ENCODE measurements around the gene VAV1. TPM values are rescaled to one million over a fixed set of nuclear protein-coding genes. Genes with fewer than 3 reads are reported as not detected.

VAV1 gene
- total RNA-seq, 2 experiments from 2014 or later = 73.4 to 90.8 TPM

- no peaks in the 10 kb centered on the region for H3K27me3 Mint-ChIP-seq
- ChIA-PET CTCF (interaction anchor here (1.2 kb wide), 1 partner anchor 9 kb away, joined by 3 read pairs; no protein-coding TSS in a partner anchor), POLR2A (no interaction called here)
- H3K9me3 Mint-ChIP-seq (ENCODE audit: low read depth) = peaks cover 4% of the 10 kb centered on the region
- ATAC-seq (no peak), DNase-seq (no peak)
- peaks cover 9% of the 10 kb centered on the region for H3K4me1 Mint-ChIP-seq
- no peak overlapping the region for H3K4me3 Mint-ChIP-seq
- intact Hi-C loops (cut with DNase I, micrococcal nuclease) = no loop called here
- H3K27ac Mint-ChIP-seq = no peak overlapping the region
- no peaks in the 10 kb centered on the region for H3K36me3 Mint-ChIP-seq (ENCODE audit: low read depth)
These were observed 104.2 kb downstream of the VAV1 start for GRCh38 chr19:6876748-6877147.

- Mint-ChIP-seq H3K27ac (no peak overlapping the region), H3K4me3 (no peak overlapping the region), H3K4me1 (peaks cover 9% of the 10 kb centered on the region), H3K27me3 (no peaks in the 10 kb centered on the region), H3K36me3 (ENCODE audit: low read depth) (no peaks in the 10 kb centered on the region), H3K9me3 (ENCODE audit: low read depth) (no peaks in the 10 kb centered on the region)
- ChIA-PET POLR2A (no interaction called here), CTCF (no interaction called here)
- no peak for DNase-seq
- no peak for ATAC-seq
- intact Hi-C loops (cut with DNase I, micrococcal nuclease) = no loop called here
These were observed 105.3 kb downstream of the VAV1 start for GRCh38 chr19:6877766-6878165.

- DNase-seq (no peak), ATAC-seq (no peak)
- no peaks in the 10 kb centered on the region for H3K27me3 Mint-ChIP-seq
- H3K9me3 Mint-ChIP-seq (ENCODE audit: low read depth) = peaks cover 17% of the 10 kb centered on the region
- POLR2A ChIA-PET = no interaction called here
- no peak overlapping the region for H3K27ac Mint-ChIP-seq
- peaks cover 46% of the 10 kb centered on the region for H3K4me1 Mint-ChIP-seq
- no peak overlapping the region for H3K4me3 Mint-ChIP-seq
- CTCF ChIA-PET = interaction anchor here (0.6 kb wide), 1 partner anchor 469 kb away, joined by 3 read pairs; no protein-coding TSS in a partner anchor
- H3K36me3 Mint-ChIP-seq (ENCODE audit: low read depth) = peaks cover 18% of the 10 kb centered on the region
- intact Hi-C loops (cut with DNase I, micrococcal nuclease) = no loop called here
These were observed 113.9 kb downstream of the VAV1 start for GRCh38 chr19:6886277-6886897.

- Mint-ChIP-seq H3K4me3 (no peak within 1 kb of the TSS), H3K27ac (peak within 1 kb of the TSS; percentile 56), H3K36me3 (ENCODE audit: low read depth) (peaks cover 27% of the 10 kb centered on the region), H3K27me3 (no peaks in the 10 kb centered on the region), H3K9me3 (ENCODE audit: low read depth) (peaks cover 23% of the 10 kb centered on the region), H3K4me1 (peaks cover 55% of the 10 kb centered on the region)
- ChIA-PET CTCF (interaction anchor here (0.6 kb wide), 1 partner anchor 510 kb away, joined by 3 read pairs; no protein-coding TSS in a partner anchor), POLR2A (no interaction called here)
- intact Hi-C loops (cut with DNase I, micrococcal nuclease) = no loop called here
- peak; percentile 69 for ATAC-seq
- DNase-seq = peak; percentile 70
These were observed 114.8 kb downstream of the VAV1 start, which contains the start of gene ADGRE1 for GRCh38 chr19:6887316-6887715. Gene ADGRE1, plus strand, starts transcription at chr19:6887579. Its CDS starts 30 bp downstream, at chr19:6887609.

GRCh38 chr19:6888967-6889366 is 116.5 kb downstream of the VAV1 start:
- no peak for DNase-seq
- H3K4me1 Mint-ChIP-seq = peaks cover 69% of the 10 kb centered on the region
- POLR2A ChIA-PET = no interaction called here
- H3K9me3 Mint-ChIP-seq (ENCODE audit: low read depth) = peaks cover 36% of the 10 kb centered on the region
- H3K4me3 Mint-ChIP-seq = no peak overlapping the region
- no peak for ATAC-seq
- CTCF ChIA-PET = interaction anchor here (0.6 to 2.0 kb wide), 2 partner anchors 25 to 465 kb away, joined by 5 to 7 read pairs; no protein-coding TSS in a partner anchor
- intact Hi-C loops (cut with DNase I, micrococcal nuclease) = no loop called here
- H3K36me3 Mint-ChIP-seq (ENCODE audit: low read depth) = peaks cover 37% of the 10 kb centered on the region
- peak overlapping the region; percentile 3 for H3K27ac Mint-ChIP-seq
- H3K27me3 Mint-ChIP-seq = no peaks in the 10 kb centered on the region

- H3K4me1 Mint-ChIP-seq = peaks cover 77% of the 10 kb centered on the region
- no peak overlapping the region for H3K4me3 Mint-ChIP-seq
- peaks cover 50% of the 10 kb centered on the region for H3K9me3 Mint-ChIP-seq (ENCODE audit: low read depth)
These were observed 117.9 kb downstream of the VAV1 start for GRCh38 chr19:6890401-6890913.

GRCh38 chr19:6890938-6891337 is 118.4 kb downstream of the VAV1 start:
- ChIA-PET CTCF (interaction anchor here (0.6 to 2.0 kb wide), 8 partner anchors 12 to 1230 kb away, joined by 3 to 7 read pairs (median 4); partner anchors contain the start of gene GPR108), POLR2A (interaction anchor here (0.6 to 0.7 kb wide), 3 partner anchors 413 to 1094 kb away, joined by 3 to 6 read pairs (median 4); no protein-coding TSS in a partner anchor)
- intact Hi-C loops (cut with DNase I, micrococcal nuclease) = loop anchor here in 1 of 2 experiments (1.0 to 5.0 kb wide), 2 partner anchors 56 to 154 kb away; partner anchors contain the start of gene GPR108
- peak; percentile 73 for DNase-seq
- Mint-ChIP-seq H3K36me3 (ENCODE audit: low read depth) (peaks cover 50% of the 10 kb centered on the region), H3K4me1 (peaks cover 80% of the 10 kb centered on the region), H3K4me3 (no peak overlapping the region), H3K27me3 (no peaks in the 10 kb centered on the region), H3K27ac (peak overlapping the region; percentile 89), H3K9me3 (ENCODE audit: low read depth) (peaks cover 54% of the 10 kb centered on the region)
- ATAC-seq = peak; percentile 63

More at GRCh38 chr19:6890401-6890913, 117.9 kb downstream of the VAV1 start:
- intact Hi-C loops (cut with DNase I, micrococcal nuclease) = loop anchor here in 1 of 2 experiments (5.0 kb wide), 1 partner anchor 57 kb away; no protein-coding TSS in a partner anchor
- DNase-seq (no peak), ATAC-seq (peak; percentile 60)
- H3K27ac Mint-ChIP-seq = peak overlapping the region; percentile 89
- POLR2A ChIA-PET = interaction anchor here (0.6 to 1.1 kb wide), 4 partner anchors 27 to 1093 kb away, joined by 3 to 6 read pairs (median 4); no protein-coding TSS in a partner anchor
- no peaks in the 10 kb centered on the region for H3K27me3 Mint-ChIP-seq
- H3K36me3 Mint-ChIP-seq (ENCODE audit: low read depth) = peaks cover 45% of the 10 kb centered on the region
- CTCF ChIA-PET = interaction anchor here (0.5 to 2.0 kb wide), 12 partner anchors 11 to 1230 kb away, joined by 3 to 7 read pairs (median 4); partner anchors contain the start of gene GPR108

GRCh38 chr19:6891761-6892385 is 119.4 kb downstream of the VAV1 start:
- CTCF ChIA-PET = no interaction called here
- POLR2A ChIA-PET = no interaction called here
- peak overlapping the region; percentile 89 for H3K27ac Mint-ChIP-seq
- peaks cover 79% of the 10 kb centered on the region for H3K4me1 Mint-ChIP-seq
- ATAC-seq (no peak), DNase-seq (no peak)
- H3K9me3 Mint-ChIP-seq (ENCODE audit: low read depth) = peaks cover 58% of the 10 kb centered on the region
- peak overlapping the region; percentile 18 for H3K4me3 Mint-ChIP-seq
- H3K36me3 Mint-ChIP-seq (ENCODE audit: low read depth) = peaks cover 51% of the 10 kb centered on the region
- intact Hi-C loops (cut with DNase I, micrococcal nuclease) = loop anchor here in 1 of 2 experiments (1.0 to 5.0 kb wide), 2 partner anchors 55 to 155 kb away; partner anchors contain the start of gene GPR108
- no peaks in the 10 kb centered on the region for H3K27me3 Mint-ChIP-seq

GRCh38 chr19:6894313-6894712 is 121.8 kb downstream of the VAV1 start:
- no peak overlapping the region for H3K4me3 Mint-ChIP-seq
- H3K4me1 Mint-ChIP-seq = peaks cover 60% of the 10 kb centered on the region
- POLR2A ChIA-PET = no interaction called here
- CTCF ChIA-PET = interaction anchor here (1.2 kb wide), 1 partner anchor 9 kb away, joined by 3 read pairs; no protein-coding TSS in a partner anchor
- H3K9me3 Mint-ChIP-seq (ENCODE audit: low read depth) = peaks cover 45% of the 10 kb centered on the region
- ATAC-seq (no peak), DNase-seq (no peak)
- H3K36me3 Mint-ChIP-seq (ENCODE audit: low read depth) = peaks cover 57% of the 10 kb centered on the region
- H3K27ac Mint-ChIP-seq = no peak overlapping the region
- no peaks in the 10 kb centered on the region for H3K27me3 Mint-ChIP-seq
- intact Hi-C loops (cut with DNase I, micrococcal nuclease) = loop anchor here in 1 of 2 experiments (5.0 kb wide), 1 partner anchor 53 kb away; no protein-coding TSS in a partner anchor

GRCh38 chr19:6903446-6903845 is 130.9 kb downstream of the VAV1 start:
- DNase-seq = no peak
- Mint-ChIP-seq H3K36me3 (ENCODE audit: low read depth) (peaks cover 31% of the 10 kb centered on the region), H3K27me3 (no peaks in the 10 kb centered on the region), H3K4me3 (no peak overlapping the region), H3K9me3 (ENCODE audit: low read depth) (peaks cover 21% of the 10 kb centered on the region), H3K27ac (no peak overlapping the region), H3K4me1 (no peaks in the 10 kb centered on the region)
- ATAC-seq = no peak
- intact Hi-C loops (cut with DNase I, micrococcal nuclease) = no loop called here
- ChIA-PET POLR2A (no interaction called here), CTCF (interaction anchor here (0.9 to 1.1 kb wide), 2 partner anchors 13 to 33 kb away, joined by 3 read pairs; no protein-coding TSS in a partner anchor)

- intact Hi-C loops (cut with DNase I, micrococcal nuclease) = no loop called here
- no peaks in the 10 kb centered on the region for H3K4me1 Mint-ChIP-seq
- H3K9me3 Mint-ChIP-seq (ENCODE audit: low read depth) = peaks cover 9% of the 10 kb centered on the region
- DNase-seq (no peak), ATAC-seq (no peak)
- CTCF ChIA-PET = no interaction called here
- H3K4me3 Mint-ChIP-seq = no peak overlapping the region
- POLR2A ChIA-PET = no interaction called here
- no peak overlapping the region for H3K27ac Mint-ChIP-seq
- H3K36me3 Mint-ChIP-seq (ENCODE audit: low read depth) = peaks cover 9% of the 10 kb centered on the region
- no peaks in the 10 kb centered on the region for H3K27me3 Mint-ChIP-seq
These were observed 134.1 kb downstream of the VAV1 start for GRCh38 chr19:6906559-6907060.

Data from activated CD4-positive, alpha-beta T cell treated with anti-CD3 and anti-CD28 coated beads for 36 hours (primary cell).